Stomach smooth muscle (tissue), 2 donors: Measurements from ENCODE around the gene OR2S2.
"Not testable (repeated sequence)": the region's sequence is repeated elsewhere in the genome, so short reads cannot be mapped to it uniquely, and the experiment has no call there.

Experiments
- H3K27ac ChIP-seq: one replicate; pipeline ENCODE4 v1.7.0; 2013; ENCODE audit warnings: mild to moderate bottlenecking, low read length, inconsistent platforms
- H3K27me3 ChIP-seq, 2 donors: one replicate each; pipeline ENCODE4 v1.7.0; 2013; ENCODE audit warnings: low read length in 2 of 2; ENCODE audit not compliant: insufficient read depth in 2 of 2, control insufficient read depth in 1 of 2
- H3K36me3 ChIP-seq, 2 donors: one replicate each; pipeline ENCODE4 v1.7.0; 2013; ENCODE audit warnings: low read length in 2 of 2; ENCODE audit not compliant: control insufficient read depth in 2 of 2, insufficient read depth in 2 of 2
- H3K4me1 ChIP-seq: one replicate; pipeline ENCODE4 v1.7.0; 2013; ENCODE audit warnings: low read length; ENCODE audit not compliant: control insufficient read depth, insufficient read depth
- H3K4me3 ChIP-seq, 2 donors: one replicate each; pipeline ENCODE4 v1.7.0; 2013; ENCODE audit warnings: low read length in 2 of 2
- H3K9ac ChIP-seq, 2 donors: one replicate each; pipeline ENCODE4 v1.7.0; 2013; ENCODE audit warnings: low read length in 2 of 2, mild to moderate bottlenecking in 1 of 2
- H3K9me3 ChIP-seq, 2 donors: one replicate each; pipeline ENCODE4 v1.7.0; 2013; ENCODE audit warnings: low read length in 2 of 2; ENCODE audit not compliant: control insufficient read depth in 2 of 2
- donor health status: healthy.
- donor health status: Pancreatic carcinoma.

Gene OR2S2

GRCh38 chr9:35958104-35958837, at the start of gene OR2S2:
Gene OR2S2, minus strand, starts transcription at chr9:35958154. Its CDS starts 56 bp downstream, at chr9:35958098.
- H3K27ac ChIP-seq = no peak within 1 kb of the TSS
- no peaks in the 10 kb centered on the region for H3K36me3 ChIP-seq
- H3K9ac ChIP-seq = no peak within 1 kb of the TSS
- H3K27me3 ChIP-seq = peaks cover 2 to 7% of the 10 kb centered on the region in 2 donors
- H3K4me3 ChIP-seq = no peak within 1 kb of the TSS
- peaks cover 4% of the 10 kb centered on the region for H3K4me1 ChIP-seq
- H3K9me3 ChIP-seq = no peaks in the 10 kb centered on the region

GRCh38 chr9:36007316-36007708, 49.4 kb upstream of the OR2S2 start:
- Histone ChIP-seq H3K27ac (no peak overlapping the region), H3K9me3 (peaks cover 0 to 9% of the 10 kb centered on the region in 2 donors), H3K9ac (no peak overlapping the region), H3K36me3 (no peaks in the 10 kb centered on the region), H3K27me3 (peaks cover 4 to 6% of the 10 kb centered on the region in 2 donors), H3K4me3 (no peak overlapping the region), H3K4me1 (no peaks in the 10 kb centered on the region)

- Histone ChIP-seq H3K9ac (no peak overlapping the region), H3K27me3 (peaks cover 4 to 8% of the 10 kb centered on the region in 2 donors), H3K4me1 (no peaks in the 10 kb centered on the region), H3K4me3 (no peak overlapping the region), H3K27ac (no peak overlapping the region), H3K36me3 (no peaks in the 10 kb centered on the region), H3K9me3 (peaks cover 0 to 9% of the 10 kb centered on the region in 2 donors)
Measured at GRCh38 chr9:36006549-36007315, 48.8 kb upstream of the OR2S2 start.

- no peak overlapping the region for H3K4me3 ChIP-seq
- H3K9me3 ChIP-seq = peaks cover 0 to 9% of the 10 kb centered on the region in 2 donors
Measured at GRCh38 chr9:36005891-36006290, 47.9 kb upstream of the OR2S2 start.

GRCh38 chr9:35998333-35998732, 40.4 kb upstream of the OR2S2 start:
- no peak overlapping the region for H3K27ac ChIP-seq
- H3K9ac ChIP-seq = no peak overlapping the region
- no peaks in the 10 kb centered on the region for H3K36me3 ChIP-seq
- no peaks in the 10 kb centered on the region for H3K9me3 ChIP-seq
- no peaks in the 10 kb centered on the region for H3K4me1 ChIP-seq
- H3K27me3 ChIP-seq = peaks cover 0 to 8% of the 10 kb centered on the region in 2 donors
- no peak overlapping the region for H3K4me3 ChIP-seq

More at GRCh38 chr9:36005891-36006290, 47.9 kb upstream of the OR2S2 start:
- Histone ChIP-seq H3K27ac (no peak overlapping the region), H3K4me1 (no peaks in the 10 kb centered on the region), H3K9ac (no peak overlapping the region), H3K36me3 (no peaks in the 10 kb centered on the region), H3K27me3 (peaks cover 4 to 8% of the 10 kb centered on the region in 2 donors)

- not testable (repeated sequence) for H3K27ac ChIP-seq, H3K4me1 ChIP-seq, H3K9ac ChIP-seq, H3K4me3 ChIP-seq, H3K36me3 ChIP-seq, H3K9me3 ChIP-seq, H3K27me3 ChIP-seq
Measured at GRCh38 chr9:35997016-35997415, 39.1 kb upstream of the OR2S2 start.

GRCh38 chr9:35996358-35996970, 38.5 kb upstream of the OR2S2 start:
- Histone ChIP-seq H3K4me1 (no peaks in the 10 kb centered on the region), H3K27ac (no peak overlapping the region), H3K27me3 (peaks cover 0 to 2% of the 10 kb centered on the region in 2 donors), H3K9ac (no peak overlapping the region), H3K36me3 (no peaks in the 10 kb centered on the region), H3K9me3 (no peaks in the 10 kb centered on the region), H3K4me3 (no peak overlapping the region)

- no peak overlapping the region for H3K9ac ChIP-seq
- no peaks in the 10 kb centered on the region for H3K9me3 ChIP-seq
- H3K27me3 ChIP-seq = peaks cover 0 to 2% of the 10 kb centered on the region in 2 donors
- H3K4me1 ChIP-seq = no peaks in the 10 kb centered on the region
- H3K36me3 ChIP-seq = no peaks in the 10 kb centered on the region
- H3K27ac ChIP-seq = no peak overlapping the region
- H3K4me3 ChIP-seq = no peak overlapping the region
Measured at GRCh38 chr9:35994959-35995358, 37.0 kb upstream of the OR2S2 start.

- Histone ChIP-seq H3K4me3 (no peak overlapping the region), H3K36me3 (no peaks in the 10 kb centered on the region), H3K27ac (no peak overlapping the region)
Measured at GRCh38 chr9:35993976-35994720, 36.2 kb upstream of the OR2S2 start.

GRCh38 chr9:35993136-35993535, 35.2 kb upstream of the OR2S2 start:
- H3K27ac ChIP-seq, H3K9ac ChIP-seq, H3K27me3 ChIP-seq, H3K9me3 ChIP-seq, H3K4me1 ChIP-seq, H3K4me3 ChIP-seq, H3K36me3 ChIP-seq: not testable (repeated sequence)

More at GRCh38 chr9:35993976-35994720, 36.2 kb upstream of the OR2S2 start:
- no peaks in the 10 kb centered on the region for H3K4me1 ChIP-seq
- H3K9me3 ChIP-seq = no peaks in the 10 kb centered on the region
- H3K9ac ChIP-seq = no peak overlapping the region
- H3K27me3 ChIP-seq = peaks cover 0 to 2% of the 10 kb centered on the region in 2 donors
